ENCODE data around the gene SIAH3. TPM values are rescaled to one million over a fixed set of nuclear protein-coding genes. Genes with fewer than 3 reads are reported as not detected.

The SIAH3 gene
- total RNA-seq, 1 donor from 2014 or later, result not detected

DNA sequence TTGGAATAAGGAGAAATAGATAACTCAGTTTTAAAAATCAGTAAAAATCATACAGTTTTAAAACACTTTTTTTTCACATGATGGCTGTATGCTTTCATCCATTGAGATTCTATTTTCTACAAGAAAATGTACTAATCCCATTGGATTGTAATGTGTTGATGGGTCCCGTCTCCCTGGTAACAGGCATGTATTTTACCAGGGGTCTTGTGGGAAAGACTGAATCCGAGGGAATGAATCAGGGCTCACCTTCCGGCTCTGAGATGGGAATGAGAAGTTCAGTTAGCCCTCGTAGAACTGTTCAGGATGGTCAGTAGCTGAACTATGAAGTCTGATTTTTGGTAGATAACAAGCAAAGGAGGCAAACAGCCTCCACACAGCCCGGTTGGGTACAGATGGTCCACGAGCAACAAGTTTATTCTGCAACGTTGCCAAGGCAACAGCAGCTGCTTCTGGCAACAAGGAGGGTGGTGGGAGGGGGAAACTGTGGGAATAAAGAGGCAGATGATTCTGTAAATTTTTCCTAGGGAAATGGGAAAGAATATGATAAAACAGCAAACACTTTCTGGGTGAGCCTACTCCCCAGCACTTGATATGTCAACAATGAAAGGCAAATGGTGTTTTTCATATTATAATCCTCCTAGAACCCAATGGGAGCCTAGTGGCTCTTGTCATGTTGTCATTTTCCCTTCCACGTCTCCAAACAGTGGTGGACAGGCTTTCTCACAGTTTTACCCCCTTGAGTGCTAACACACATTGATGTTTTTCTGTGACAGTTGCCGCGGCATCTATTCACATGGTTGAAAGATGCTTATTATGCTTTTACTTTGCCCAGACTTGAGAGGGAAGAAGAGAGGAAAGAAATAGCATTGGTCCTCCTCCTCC, 12.4 kb upstream of the SIAH3 start:
- no peak for DNase-seq (ENCODE audit: low read depth)

DNA sequence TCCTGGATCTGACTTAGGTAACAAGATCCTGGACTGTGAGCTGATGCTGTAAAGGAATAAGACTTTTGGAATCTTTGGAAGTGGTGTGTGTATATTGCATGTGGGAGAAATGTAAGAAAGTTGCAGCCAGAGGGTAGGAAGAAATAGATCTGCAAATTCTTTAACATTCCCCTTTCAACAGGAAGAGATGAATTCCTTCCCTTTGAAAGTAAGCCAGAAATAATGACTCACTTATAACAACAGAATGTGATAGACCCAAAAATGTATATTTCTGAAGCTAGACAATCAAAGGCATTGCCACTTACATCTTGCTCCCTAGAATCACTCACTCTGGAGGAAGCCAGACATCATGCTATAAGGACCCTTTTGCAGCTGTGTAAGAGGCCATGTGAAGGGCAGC, 9.8 kb upstream of the SIAH3 start:
- no peak for DNase-seq (ENCODE audit: low read depth)

DNA sequence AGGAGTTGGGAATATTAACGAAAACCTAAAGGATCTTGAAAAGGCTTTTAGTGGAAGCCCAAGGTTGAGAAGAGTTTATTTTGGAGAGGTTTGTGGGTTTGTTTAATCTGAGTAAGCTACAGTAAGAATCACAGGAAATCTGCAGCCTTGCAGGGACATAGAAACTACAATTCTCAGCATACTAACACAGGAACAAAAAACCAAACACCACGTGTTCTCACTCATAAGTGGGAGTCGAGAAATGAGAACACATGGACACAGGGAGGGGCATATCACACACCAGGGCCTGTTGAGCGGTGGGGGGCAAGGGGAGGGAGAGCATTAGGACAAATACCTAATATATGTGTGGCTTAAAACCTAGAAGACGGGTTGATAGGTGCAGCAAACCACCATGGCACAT, 8.7 kb upstream of the SIAH3 start:
- no peak for DNase-seq (ENCODE audit: low read depth)

DNA sequence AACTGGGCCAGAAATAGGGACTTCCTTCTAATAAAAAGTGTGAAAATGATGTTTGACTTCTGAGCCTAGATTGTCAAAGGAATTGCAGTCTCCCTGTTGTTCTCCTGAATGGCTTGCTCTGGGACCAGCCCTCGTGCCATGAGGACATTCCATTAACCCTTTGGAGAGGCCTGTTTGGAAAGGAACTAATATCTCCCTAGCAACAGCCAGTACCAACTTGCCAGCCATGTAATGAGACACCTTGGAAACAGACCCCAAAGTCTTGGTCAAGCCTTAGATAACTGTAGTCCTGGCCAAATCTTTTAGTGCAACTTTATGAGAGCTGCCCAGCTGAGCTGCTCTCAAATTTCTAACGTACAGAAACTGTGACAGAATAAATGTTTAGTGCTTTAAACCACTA, 8.2 kb upstream of the SIAH3 start:
- DNase-seq (ENCODE audit: low read depth), result no peak

DNA sequence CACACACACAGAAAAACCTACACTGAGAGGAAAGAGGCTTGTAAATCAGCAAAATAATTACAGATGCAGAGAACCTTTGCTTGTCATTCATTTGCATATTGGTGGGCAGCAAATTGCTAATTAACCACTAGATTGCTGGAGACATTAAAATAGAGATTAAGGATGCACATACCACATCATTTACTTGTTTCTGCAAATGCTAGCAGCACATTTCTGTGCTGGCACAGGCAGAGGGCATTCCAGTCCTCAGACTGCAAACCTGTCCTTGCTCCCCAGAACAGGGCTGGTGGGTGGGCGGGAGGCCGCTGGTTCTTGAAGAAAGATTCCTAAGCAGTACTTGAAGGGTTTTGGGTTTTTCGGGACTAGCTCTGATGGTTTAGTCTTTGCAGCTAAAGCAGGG, 941 bp upstream of the SIAH3 start:
- DNase-seq (ENCODE audit: low read depth), result no peak

- DNase-seq (ENCODE audit: low read depth), result no peak
Observed at GRCh38 chr13:45851956-45852355, 403 bp upstream of the SIAH3 start.

GRCh38 chr13:45850027-45850613, 1.4 kb downstream of the SIAH3 start:
- DNase-seq (ENCODE audit: low read depth), result no peak

GRCh38 chr13:45849408-45849807, 2.1 kb downstream of the SIAH3 start:
- no peak for DNase-seq (ENCODE audit: low read depth)

- no peak for DNase-seq (ENCODE audit: low read depth)
Observed at GRCh38 chr13:45847554-45848224, 3.9 kb downstream of the SIAH3 start.

DNA sequence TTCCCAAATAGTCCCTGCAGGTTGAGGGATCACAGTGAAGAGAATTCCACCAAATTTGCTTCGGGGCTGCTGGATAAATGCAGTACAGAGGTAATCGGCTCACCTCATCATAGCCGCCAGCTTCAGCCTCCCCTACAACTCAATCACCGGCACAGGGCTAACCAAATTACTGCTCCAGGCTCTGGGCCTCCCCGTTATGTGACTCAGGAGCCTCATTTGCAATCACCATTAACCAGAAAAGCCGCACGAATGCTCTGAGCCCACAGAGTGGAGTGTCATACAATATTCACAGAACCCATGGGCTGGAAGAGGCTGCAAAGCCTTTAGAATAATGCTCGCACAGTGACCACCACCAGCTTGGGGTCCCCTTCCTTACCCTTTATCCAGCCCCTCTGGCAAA, 4.9 kb downstream of the SIAH3 start:
- no peak for DNase-seq (ENCODE audit: low read depth)

GRCh38 chr13:45838171-45838745, 13.3 kb downstream of the SIAH3 start:
- DNase-seq (ENCODE audit: low read depth), result no peak

GRCh38 chr13:45837111-45837510, 14.4 kb downstream of the SIAH3 start:
- DNase-seq (ENCODE audit: low read depth), result no peak

DNA sequence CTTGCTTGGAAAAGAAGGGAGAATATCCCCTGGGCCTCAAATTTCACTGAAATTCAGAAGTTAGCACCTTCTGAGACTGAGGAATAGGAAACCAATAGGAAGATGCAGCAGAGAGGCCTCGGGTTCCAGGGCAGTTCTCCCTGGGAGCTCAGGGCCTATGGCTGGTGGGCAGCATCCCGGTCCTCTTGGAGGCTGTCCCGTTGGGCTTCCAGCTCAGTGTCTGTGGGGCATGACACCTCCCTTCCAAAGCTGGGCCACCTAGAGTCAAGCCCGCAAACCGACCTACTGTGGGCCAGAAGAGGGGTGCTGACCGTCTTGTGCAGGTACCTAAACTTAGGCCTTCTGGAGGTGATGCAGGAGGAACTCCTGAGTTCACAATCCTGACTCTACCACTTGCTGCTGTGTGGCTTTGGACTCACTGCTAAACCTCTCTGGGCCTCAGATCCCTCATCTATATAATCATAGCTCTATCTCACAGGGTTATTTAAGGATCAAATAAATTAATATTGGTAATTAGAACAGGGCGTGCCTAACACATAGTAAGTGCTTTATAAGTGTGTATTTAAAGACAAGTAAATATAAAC, 17.1 kb downstream of the SIAH3 start:
- DNase-seq (ENCODE audit: low read depth), result no peak

- DNase-seq (ENCODE audit: low read depth), result peak; percentile 70
Observed at GRCh38 chr13:45833663-45834375, 17.7 kb downstream of the SIAH3 start.

- no peak for DNase-seq (ENCODE audit: low read depth)
Observed at GRCh38 chr13:45833242-45833641, 18.3 kb downstream of the SIAH3 start.

- DNase-seq (ENCODE audit: low read depth), result no peak
Observed at GRCh38 chr13:45831851-45832250, 19.7 kb downstream of the SIAH3 start.

GRCh38 chr13:45830121-45830520, 21.4 kb downstream of the SIAH3 start:
- DNase-seq (ENCODE audit: low read depth), result no peak

GRCh38 chr13:45828256-45828968, 23.1 kb downstream of the SIAH3 start:
- DNase-seq (ENCODE audit: low read depth), result no peak

DNA sequence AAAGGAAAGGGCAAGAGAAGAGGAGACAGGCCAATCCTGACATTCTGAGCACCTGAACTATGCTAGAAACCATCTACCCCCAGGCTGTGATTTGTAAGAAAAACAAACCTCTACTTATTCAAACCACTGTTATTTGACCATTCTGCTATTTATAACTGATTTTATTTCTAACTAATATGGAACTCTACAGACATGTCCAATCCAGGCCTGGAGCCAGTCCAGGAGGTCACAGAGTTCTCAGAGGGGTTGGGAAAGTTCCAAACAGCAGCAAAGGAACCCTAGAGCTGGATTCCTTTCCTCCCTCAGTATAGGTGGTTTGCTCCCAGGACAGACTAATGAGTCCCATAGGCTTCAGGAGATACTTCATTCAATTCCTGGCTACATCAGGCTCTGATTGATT, 24.2 kb downstream of the SIAH3 start:
- no peak for DNase-seq (ENCODE audit: low read depth)

GRCh38 chr13:45826731-45827130, 24.8 kb downstream of the SIAH3 start:
- no peak for DNase-seq (ENCODE audit: low read depth)

DNA sequence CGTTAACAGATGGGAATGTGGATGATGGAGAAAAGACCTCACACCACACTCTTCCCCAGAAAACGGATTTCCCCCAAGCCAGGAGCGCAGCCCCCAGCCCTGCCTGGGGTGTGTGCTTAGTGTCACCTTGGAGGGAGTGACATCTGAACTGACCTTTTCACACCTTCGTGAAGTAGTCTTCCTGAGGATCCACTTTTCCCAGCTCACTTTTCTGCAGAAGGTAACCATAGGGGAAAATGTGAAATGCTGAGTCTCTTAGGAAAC, 26.2 kb downstream of the SIAH3 start:
- DNase-seq (ENCODE audit: low read depth), result no peak
